Activated CD8-positive, alpha-beta T cell treated with anti-CD3 and anti-CD28 coated beads, Interleukin-2, amount 10 ng/mL, durations not matched to agents 7 days and 5 days (primary cell): ENCODE measurements around the gene MAOB. TPM values are rescaled to one million over a fixed set of nuclear protein-coding genes. Genes with fewer than 3 reads are reported as not detected.

Source experiments
- ATAC-seq: fragments of 150-1000 bp; cut with Tn5 transposase; one replicate; pipeline ENCODE4 v1.10.0; 2021; ENCODE audit warnings: moderate library complexity
- CTCF ChIA-PET: fragments of 350-600 bp; sonication (Branson Sonifier 250); formaldehyde crosslinking; loops from one replicate; lab custom pipeline; 2021; ENCODE audit warnings: antibody characterized with exemption; lab: Charles Lee
- POLR2A ChIA-PET: fragments of 350-600 bp; sonication (Branson Sonifier 250); formaldehyde crosslinking; loops from one replicate; lab custom pipeline; 2021; ENCODE audit warnings: antibody characterized with exemption; lab: Charles Lee
- DNase-seq: peaks from one replicate; pipeline ENCODE4 v3.0.0-alpha.2; 2020
- H3K27ac Mint-ChIP-seq: one replicate; pipeline ENCODE4 v1.8.0; 2021; ENCODE audit warnings: mild to moderate bottlenecking, mixed read lengths
- H3K27me3 Mint-ChIP-seq: one replicate; pipeline ENCODE4 v1.8.0; 2021; ENCODE audit warnings: low read depth, mixed read lengths
- H3K36me3 Mint-ChIP-seq: one replicate; pipeline ENCODE4 v1.8.0; 2021; ENCODE audit warnings: low read depth, mixed read lengths
- H3K4me1 Mint-ChIP-seq: one replicate; pipeline ENCODE4 v1.8.0; 2021; ENCODE audit warnings: low read depth, mixed read lengths
- H3K4me3 Mint-ChIP-seq: one replicate; pipeline ENCODE4 v1.8.0; 2021; ENCODE audit warnings: mild to moderate bottlenecking, mixed read lengths
- H3K9me3 Mint-ChIP-seq: one replicate; pipeline ENCODE4 v1.8.0; 2022; ENCODE audit warnings: mixed read lengths; ENCODE audit not compliant: insufficient read depth
- total RNA-seq, 2 experiments: library from RNA; stranded (reverse); gene quantifications; one replicate each; pipeline ENCODE4 v1.2.3, GENCODE V29; 2021

MAOB gene
- total RNA-seq, 2 experiments from 2014 or later, result not detected

- ChIA-PET POLR2A (no interaction called here), CTCF (no interaction called here)
- H3K4me3 Mint-ChIP-seq, result no peak overlapping the region
- peaks cover 2% of the 10 kb centered on the region for H3K27me3 Mint-ChIP-seq
- no peaks in the 10 kb centered on the region for H3K9me3 Mint-ChIP-seq
- no peak overlapping the region for H3K27ac Mint-ChIP-seq
- DNase-seq (no peak), ATAC-seq (no peak)
- no peaks in the 10 kb centered on the region for H3K36me3 Mint-ChIP-seq
- H3K4me1 Mint-ChIP-seq, result no peaks in the 10 kb centered on the region
Measured at GRCh38 chrX:43850629-43851028, 31.6 kb downstream of the MAOB start.

GRCh38 chrX:43849173-43849572, 33.1 kb downstream of the MAOB start:
- no peaks in the 10 kb centered on the region for H3K9me3 Mint-ChIP-seq
- ATAC-seq, result no peak
- ChIA-PET POLR2A (no interaction called here), CTCF (no interaction called here)
- peaks cover 2% of the 10 kb centered on the region for H3K27me3 Mint-ChIP-seq
- DNase-seq, result no peak
- H3K36me3 Mint-ChIP-seq, result no peaks in the 10 kb centered on the region
- no peaks in the 10 kb centered on the region for H3K4me1 Mint-ChIP-seq
- no peak overlapping the region for H3K27ac Mint-ChIP-seq
- no peak overlapping the region for H3K4me3 Mint-ChIP-seq

DNA sequence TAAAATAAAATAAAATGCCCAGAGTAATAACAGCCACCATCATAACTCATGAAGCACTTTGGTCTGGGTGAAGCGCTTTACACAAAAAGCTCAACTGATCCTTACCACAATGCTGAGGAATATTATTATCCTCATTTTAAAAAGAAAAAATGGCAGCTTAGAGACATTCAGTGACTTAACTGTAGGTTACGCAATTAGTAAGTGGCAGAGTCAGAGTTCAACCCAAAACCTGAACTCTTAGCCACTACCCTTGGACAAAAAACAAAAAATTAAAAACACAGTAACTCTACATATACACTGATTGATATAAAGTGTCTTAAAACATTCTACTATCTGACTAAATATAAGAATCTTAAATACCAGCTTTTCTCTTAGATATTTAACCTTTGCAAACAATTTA, 34.9 kb downstream of the MAOB start:
- DNase-seq, result no peak
- ATAC-seq, result no peak
- no peak overlapping the region for H3K4me3 Mint-ChIP-seq
- no peak overlapping the region for H3K27ac Mint-ChIP-seq
- CTCF ChIA-PET, result no interaction called here
- no peaks in the 10 kb centered on the region for H3K9me3 Mint-ChIP-seq
- POLR2A ChIA-PET, result no interaction called here
- H3K36me3 Mint-ChIP-seq, result no peaks in the 10 kb centered on the region
- H3K27me3 Mint-ChIP-seq, result peaks cover 2% of the 10 kb centered on the region
- H3K4me1 Mint-ChIP-seq, result no peaks in the 10 kb centered on the region

DNA sequence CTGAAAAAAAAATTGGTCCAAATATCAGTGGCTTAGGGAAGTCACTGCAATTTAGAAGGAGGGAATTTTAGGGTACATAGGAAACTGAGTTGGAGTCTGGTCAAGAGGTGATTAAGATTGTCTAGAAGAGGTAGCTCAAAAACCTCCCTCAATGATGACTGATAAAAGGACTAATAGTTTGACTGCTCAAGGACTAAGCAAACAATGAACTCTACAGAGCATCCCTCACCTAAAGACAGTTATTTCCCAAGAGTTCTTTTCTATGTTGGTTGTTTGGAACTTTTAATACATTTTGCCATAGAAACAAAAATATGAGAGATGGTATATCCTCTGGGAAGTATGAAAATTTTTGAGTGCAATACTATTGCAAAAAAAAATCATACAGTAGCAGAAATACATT, 35.7 kb downstream of the MAOB start:
- DNase-seq, result no peak
- Mint-ChIP-seq H3K27me3 (peaks cover 3% of the 10 kb centered on the region), H3K27ac (no peak overlapping the region), H3K9me3 (no peaks in the 10 kb centered on the region), H3K4me3 (no peak overlapping the region), H3K36me3 (no peaks in the 10 kb centered on the region), H3K4me1 (no peaks in the 10 kb centered on the region)
- POLR2A ChIA-PET, result no interaction called here
- ATAC-seq, result no peak
- CTCF ChIA-PET, result no interaction called here

- Mint-ChIP-seq H3K27ac (no peak overlapping the region), H3K9me3 (no peaks in the 10 kb centered on the region), H3K27me3 (peaks cover 6% of the 10 kb centered on the region), H3K36me3 (no peaks in the 10 kb centered on the region), H3K4me1 (no peaks in the 10 kb centered on the region), H3K4me3 (no peak overlapping the region)
- ChIA-PET CTCF (no interaction called here), POLR2A (no interaction called here)
- ATAC-seq, result no peak
- DNase-seq, result no peak
Measured at GRCh38 chrX:43845776-43846175, 36.5 kb downstream of the MAOB start.

GRCh38 chrX:43840265-43840664, 42.0 kb downstream of the MAOB start:
- H3K36me3 Mint-ChIP-seq, result no peaks in the 10 kb centered on the region
- no peak overlapping the region for H3K4me3 Mint-ChIP-seq
- H3K9me3 Mint-ChIP-seq, result no peaks in the 10 kb centered on the region
- ATAC-seq, result no peak
- peaks cover 7% of the 10 kb centered on the region for H3K27me3 Mint-ChIP-seq
- H3K27ac Mint-ChIP-seq, result no peak overlapping the region
- POLR2A ChIA-PET, result no interaction called here
- CTCF ChIA-PET, result no interaction called here
- H3K4me1 Mint-ChIP-seq, result no peaks in the 10 kb centered on the region
- no peak for DNase-seq

GRCh38 chrX:43836435-43837184, 45.6 kb downstream of the MAOB start:
- Mint-ChIP-seq H3K27me3 (peaks cover 7% of the 10 kb centered on the region), H3K4me3 (no peak overlapping the region), H3K27ac (no peak overlapping the region), H3K36me3 (no peaks in the 10 kb centered on the region), H3K9me3 (no peaks in the 10 kb centered on the region), H3K4me1 (no peaks in the 10 kb centered on the region)
- ATAC-seq (no peak), DNase-seq (no peak)
- ChIA-PET CTCF (interaction anchor here (0.7 to 1.3 kb wide), 2 partner anchors 407 to 436 kb away, joined by 3 to 4 read pairs; no protein-coding TSS in a partner anchor), POLR2A (no interaction called here)

GRCh38 chrX:43835559-43835958, 46.7 kb downstream of the MAOB start:
- no peaks in the 10 kb centered on the region for H3K9me3 Mint-ChIP-seq
- H3K36me3 Mint-ChIP-seq, result no peaks in the 10 kb centered on the region
- ATAC-seq (no peak), DNase-seq (no peak)
- ChIA-PET CTCF (interaction anchor here (0.5 to 1.5 kb wide), 5 partner anchors 13 to 1875 kb away, joined by 3 to 5 read pairs (median 3); no protein-coding TSS in a partner anchor), POLR2A (no interaction called here)
- H3K4me3 Mint-ChIP-seq, result no peak overlapping the region
- H3K27ac Mint-ChIP-seq, result no peak overlapping the region
- no peaks in the 10 kb centered on the region for H3K4me1 Mint-ChIP-seq
- peaks cover 3% of the 10 kb centered on the region for H3K27me3 Mint-ChIP-seq

DNA sequence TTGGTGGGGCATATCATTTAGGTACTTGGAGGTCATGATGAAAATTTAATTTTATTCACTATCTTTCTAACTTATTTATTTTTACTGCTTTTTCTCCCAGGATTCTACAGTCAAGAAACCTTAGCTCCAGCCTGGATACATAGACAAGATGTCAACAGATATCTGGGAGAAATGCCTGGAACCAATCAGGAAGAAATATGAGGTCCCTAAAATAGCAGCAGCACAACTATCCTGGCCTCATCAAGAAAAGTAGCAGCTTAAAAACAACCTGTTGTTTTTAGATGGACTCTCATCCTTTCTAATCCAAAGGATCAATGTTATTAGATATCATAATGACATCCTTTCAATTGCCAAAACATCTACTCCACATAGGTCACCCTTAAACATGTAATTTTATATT, 54.5 kb downstream of the MAOB start:
- Mint-ChIP-seq H3K27ac (no peak overlapping the region), H3K4me1 (no peaks in the 10 kb centered on the region), H3K36me3 (no peaks in the 10 kb centered on the region), H3K9me3 (no peaks in the 10 kb centered on the region), H3K27me3 (no peaks in the 10 kb centered on the region), H3K4me3 (no peak overlapping the region)
- ChIA-PET POLR2A (no interaction called here), CTCF (no interaction called here)
- DNase-seq (no peak), ATAC-seq (no peak)

DNA sequence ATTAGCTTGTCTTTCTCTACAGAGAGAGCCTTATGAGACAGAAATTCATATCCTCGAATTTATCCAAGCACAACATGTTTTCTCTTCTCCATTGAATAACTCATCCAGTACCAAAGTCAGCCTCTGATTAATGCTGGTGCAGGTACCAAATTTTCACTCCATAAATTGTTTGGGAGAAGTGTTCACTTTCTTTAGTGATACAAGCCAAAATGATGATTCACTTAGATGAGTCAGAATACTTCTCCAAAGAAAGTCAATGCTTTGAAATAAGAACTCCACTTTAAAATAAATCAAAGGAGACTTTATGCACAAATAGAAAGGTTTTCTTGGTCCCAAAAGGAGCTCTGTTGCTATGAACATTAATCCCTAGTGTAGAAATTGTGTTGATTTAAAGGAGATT, 60.2 kb downstream of the MAOB start:
- ATAC-seq, result no peak
- no peaks in the 10 kb centered on the region for H3K4me1 Mint-ChIP-seq

GRCh38 chrX:43817444-43817843, 64.8 kb downstream of the MAOB start:
- Mint-ChIP-seq H3K36me3 (no peaks in the 10 kb centered on the region), H3K27ac (no peak overlapping the region), H3K27me3 (no peaks in the 10 kb centered on the region), H3K9me3 (no peaks in the 10 kb centered on the region), H3K4me3 (no peak overlapping the region), H3K4me1 (peaks cover 15% of the 10 kb centered on the region)
- no peak for ATAC-seq
- CTCF ChIA-PET, result no interaction called here
- DNase-seq, result no peak
- POLR2A ChIA-PET, result no interaction called here

More for the DNA sequence above, 60.2 kb downstream of the MAOB start:
- Mint-ChIP-seq H3K36me3 (no peaks in the 10 kb centered on the region), H3K27me3 (no peaks in the 10 kb centered on the region), H3K9me3 (no peaks in the 10 kb centered on the region), H3K27ac (no peak overlapping the region), H3K4me3 (no peak overlapping the region)
- ChIA-PET CTCF (interaction anchor here (1.2 kb wide), 1 partner anchor 13 kb away, joined by 3 read pairs; no protein-coding TSS in a partner anchor), POLR2A (no interaction called here)
- DNase-seq, result no peak

DNA sequence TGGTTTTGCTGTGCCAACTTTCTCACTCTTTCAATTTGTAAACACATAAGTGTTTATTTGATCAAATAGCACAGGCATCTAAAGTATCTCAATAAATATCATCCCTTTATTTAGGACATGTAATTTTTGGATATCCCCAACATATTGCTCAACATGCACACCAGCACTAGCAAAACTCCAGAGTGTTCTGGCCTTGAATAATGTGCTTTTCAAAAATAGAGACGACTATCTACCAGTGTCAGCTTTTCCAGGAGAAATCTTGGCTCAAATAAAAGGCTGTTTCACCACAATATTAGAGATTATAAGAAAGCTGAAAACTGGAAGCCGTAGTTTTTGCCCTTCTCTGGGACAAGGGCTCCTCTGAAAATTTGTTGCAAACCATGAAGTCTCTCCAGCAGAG, 67.0 kb downstream of the MAOB start:
- H3K27ac Mint-ChIP-seq, result no peak overlapping the region
- ChIA-PET CTCF (no interaction called here), POLR2A (no interaction called here)
- no peaks in the 10 kb centered on the region for H3K27me3 Mint-ChIP-seq
- DNase-seq (no peak), ATAC-seq (no peak)
- H3K9me3 Mint-ChIP-seq, result no peaks in the 10 kb centered on the region
- H3K4me3 Mint-ChIP-seq, result no peak overlapping the region
- no peaks in the 10 kb centered on the region for H3K36me3 Mint-ChIP-seq
- peaks cover 15% of the 10 kb centered on the region for H3K4me1 Mint-ChIP-seq
